ENCODE measurements around the gene DSN1.
A peak's percentile ranks its signal among the peaks of the same experiment; 100 is the strongest.
"Not testable (repeated sequence)": the region's sequence is repeated elsewhere in the genome, so short reads cannot be mapped to it uniquely, and the experiment has no call there.

DSN1 gene, protein sequence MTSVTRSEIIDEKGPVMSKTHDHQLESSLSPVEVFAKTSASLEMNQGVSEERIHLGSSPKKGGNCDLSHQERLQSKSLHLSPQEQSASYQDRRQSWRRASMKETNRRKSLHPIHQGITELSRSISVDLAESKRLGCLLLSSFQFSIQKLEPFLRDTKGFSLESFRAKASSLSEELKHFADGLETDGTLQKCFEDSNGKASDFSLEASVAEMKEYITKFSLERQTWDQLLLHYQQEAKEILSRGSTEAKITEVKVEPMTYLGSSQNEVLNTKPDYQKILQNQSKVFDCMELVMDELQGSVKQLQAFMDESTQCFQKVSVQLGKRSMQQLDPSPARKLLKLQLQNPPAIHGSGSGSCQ

GRCh38 chr20:36773597-36774390, at the start of gene DSN1:
Gene DSN1, minus strand, starts transcription at chr20:36773763. Its CDS starts 2,305 bp downstream, at chr20:36771458.
- DNase-seq = peak; percentile 99

DNA sequence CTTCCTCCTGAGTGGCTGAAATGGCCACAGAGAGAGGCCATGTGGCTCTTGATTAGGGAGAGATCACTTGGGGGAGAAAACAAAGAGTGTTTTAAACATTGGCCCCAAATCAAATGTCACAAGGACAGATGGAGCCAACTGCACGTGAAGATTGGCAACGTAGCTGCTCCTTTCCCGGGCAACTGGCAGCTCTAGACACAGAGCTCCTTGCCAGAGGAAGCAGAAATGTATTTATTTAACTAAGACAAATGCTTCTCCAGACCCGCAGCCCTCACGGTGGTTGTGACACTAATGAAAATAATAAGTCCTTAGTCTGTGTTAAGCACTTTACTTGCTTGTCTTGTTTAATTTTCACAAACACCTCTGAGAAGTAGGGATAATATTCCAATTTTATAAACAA, 49.6 kb upstream of the DSN1 start:
- DNase-seq = no peak

- no peak for DNase-seq
These were observed 48.4 kb upstream of the DSN1 start for GRCh38 chr20:36821964-36822437.

GRCh38 chr20:36820928-36821327, 47.4 kb upstream of the DSN1 start:
- no peak for DNase-seq

DNA sequence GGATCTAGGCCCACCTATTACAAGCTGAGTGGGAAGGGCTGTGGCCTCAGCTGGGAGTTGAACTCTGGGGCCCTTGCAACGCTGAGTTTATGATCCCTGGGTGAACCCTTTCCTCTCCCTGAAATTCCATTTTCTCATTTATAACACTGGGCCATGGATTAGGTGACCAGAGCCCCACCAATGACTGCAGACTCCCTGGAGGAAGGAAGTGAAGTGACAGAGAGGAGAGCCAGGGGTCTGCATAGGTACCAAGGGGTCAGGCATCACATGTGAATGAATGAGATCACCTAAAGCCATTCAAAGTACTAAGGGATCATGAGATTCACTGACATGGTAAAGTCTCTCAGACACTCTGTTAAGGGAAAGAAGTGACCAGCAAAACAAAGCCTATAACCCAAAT, 46.5 kb upstream of the DSN1 start:
- DNase-seq = no peak

DNA sequence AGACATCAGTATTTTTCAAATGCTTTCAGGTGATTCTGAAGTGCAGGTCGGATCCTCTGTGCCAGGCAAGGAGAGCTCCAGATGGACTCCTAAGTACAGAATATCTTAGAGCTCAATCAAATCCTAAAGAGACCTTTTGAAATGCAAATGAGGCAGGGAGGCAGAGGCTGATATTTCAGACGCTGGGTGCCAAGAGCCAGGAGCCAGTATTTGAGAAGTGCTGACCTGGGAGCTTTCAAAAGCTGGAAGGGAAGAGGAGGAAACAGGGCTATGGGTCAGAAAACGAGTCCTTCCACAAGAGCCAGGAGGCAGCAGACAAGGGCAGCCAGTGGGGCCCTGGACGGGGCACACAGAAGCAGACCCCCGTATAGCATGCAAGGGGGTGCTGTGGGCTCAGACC, 46.1 kb upstream of the DSN1 start:
- DNase-seq = no peak

DNA sequence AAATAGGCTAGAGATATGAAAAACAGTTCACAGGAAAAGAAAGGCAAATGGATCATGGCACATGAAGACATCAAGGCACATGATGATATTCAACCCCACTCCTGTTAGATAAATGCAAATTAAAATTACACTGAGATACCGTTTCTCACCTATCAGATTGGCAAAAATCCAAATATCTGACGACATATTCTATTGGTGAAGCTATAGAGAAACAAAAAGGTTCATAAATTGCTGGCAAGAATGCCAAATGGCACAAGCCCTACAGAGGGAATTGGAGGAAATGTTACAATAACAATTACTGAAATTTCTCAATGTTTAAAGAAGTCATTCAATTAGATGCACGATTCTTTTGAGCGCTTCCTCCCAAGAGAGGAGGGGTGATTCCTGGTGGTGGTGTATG, 45.3 kb upstream of the DSN1 start:
- DNase-seq = no peak

DNA sequence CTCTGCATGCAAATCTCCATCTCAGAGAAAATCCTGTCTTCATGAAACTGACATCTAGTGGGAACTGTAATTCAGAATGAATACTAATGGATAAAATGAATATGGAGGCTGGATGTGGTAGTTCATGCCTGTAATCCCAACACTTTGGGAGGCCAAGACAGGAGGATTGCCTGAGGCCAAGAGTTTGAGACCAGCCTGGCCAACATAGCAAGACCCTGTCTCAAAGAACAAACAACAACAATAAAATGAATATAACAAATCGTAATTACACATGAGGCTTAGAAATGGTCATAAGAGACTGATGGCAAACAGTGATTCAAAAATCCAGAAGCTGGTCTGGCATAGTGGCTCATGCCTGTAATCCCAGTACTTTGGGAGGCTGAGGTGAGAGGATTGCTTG, 44.6 kb upstream of the DSN1 start:
- DNase-seq = no peak

DNA sequence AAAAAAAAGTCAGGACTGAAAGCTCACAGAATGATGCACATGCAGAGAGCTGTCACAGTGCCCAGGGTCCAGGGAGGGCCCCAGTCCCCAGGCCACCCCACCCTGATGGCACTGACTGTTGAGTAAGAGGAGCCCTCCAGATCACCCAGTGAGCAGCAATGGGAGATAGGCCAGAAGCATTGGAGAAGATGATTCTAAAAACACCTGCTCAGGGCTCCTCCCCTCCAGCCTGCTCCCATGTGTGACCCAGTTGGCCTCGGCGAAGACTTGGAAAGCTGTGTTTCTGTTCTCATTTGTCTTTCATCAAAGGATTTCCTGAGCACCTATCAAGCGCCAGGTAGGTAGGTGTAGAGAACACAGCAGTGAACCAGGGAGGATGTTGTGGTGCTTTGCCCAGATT, 43.9 kb upstream of the DSN1 start:
- DNase-seq = no peak

DNA sequence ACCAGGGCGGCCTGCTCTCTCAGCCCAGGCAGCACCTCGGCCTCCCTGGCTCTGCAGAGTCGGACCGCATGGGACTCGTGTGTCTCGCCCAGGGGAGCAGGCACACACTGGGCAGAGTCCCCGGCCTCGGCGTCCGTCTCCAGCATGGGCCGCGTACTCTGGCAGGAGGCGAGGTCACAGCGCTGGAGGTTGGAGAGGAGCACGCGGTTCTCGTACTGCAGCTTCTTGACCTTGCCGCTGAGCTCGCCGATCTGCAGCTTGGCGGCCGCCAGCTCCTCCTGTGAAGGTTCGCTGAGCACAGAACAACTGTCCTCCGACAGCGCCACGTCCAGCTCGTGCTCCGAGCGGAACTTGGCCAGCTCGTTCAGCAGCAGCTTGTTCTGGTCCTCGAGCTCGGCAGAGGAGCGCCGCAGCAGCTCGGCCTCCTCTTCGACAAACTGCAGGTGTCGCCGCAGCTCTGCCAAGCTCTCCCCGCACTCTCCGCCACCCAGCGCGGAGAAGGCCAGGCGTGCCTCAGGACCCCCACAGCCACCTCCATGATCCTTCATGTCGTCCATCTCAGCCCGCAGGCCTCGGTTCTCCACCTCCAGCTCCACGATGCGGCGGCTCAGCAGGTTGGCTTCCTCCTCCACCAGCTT, 42.0 kb upstream of the DSN1 start:
- DNase-seq = no peak

DNA sequence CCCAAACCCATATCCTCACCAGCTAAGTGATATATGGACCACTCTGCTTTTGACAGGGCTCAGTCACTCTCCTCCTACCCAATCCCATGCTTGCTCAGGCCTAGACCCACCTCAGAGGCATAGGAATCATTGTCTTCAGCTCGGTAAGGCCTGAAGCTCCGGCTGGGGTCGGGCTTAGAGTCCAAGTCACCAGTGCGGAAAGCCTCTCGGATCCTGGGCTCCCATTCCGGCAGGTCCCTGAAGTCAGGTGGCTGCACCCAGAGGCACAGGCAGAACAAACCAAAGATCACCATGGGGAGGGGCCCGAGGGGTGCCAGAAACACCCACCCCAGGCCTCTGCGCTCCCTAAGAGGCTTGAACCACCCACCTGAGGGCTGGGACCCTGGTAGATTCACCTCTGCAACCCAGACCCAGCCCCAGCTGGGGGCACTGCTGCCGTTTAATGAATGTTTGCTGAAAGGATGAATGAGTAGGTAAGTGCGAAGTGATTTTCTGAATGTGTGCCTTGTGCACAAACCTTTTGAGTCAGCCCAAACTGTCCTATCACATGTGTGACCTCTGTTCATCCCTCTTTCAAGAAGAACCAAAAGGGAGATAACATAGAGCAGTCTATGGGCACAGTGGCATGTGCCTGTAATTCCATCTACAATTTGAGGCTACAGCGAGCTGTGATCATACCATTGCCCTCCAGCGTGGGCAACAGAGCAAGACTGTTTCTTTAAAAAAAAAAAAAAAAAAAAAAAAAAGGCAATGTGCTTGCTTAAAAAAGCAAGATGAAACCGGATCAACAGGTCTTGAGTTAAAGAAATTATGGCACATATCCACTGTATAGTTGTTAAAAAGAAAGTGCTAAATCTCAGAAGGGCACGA, 39.3 kb upstream of the DSN1 start:
- DNase-seq = no peak

- peak; percentile 81 to 87 for DNase-seq
These were observed 35.0 kb upstream of the DSN1 start for GRCh38 chr20:36808317-36809257.

- DNase-seq = no peak
These were observed 32.5 kb upstream of the DSN1 start for GRCh38 chr20:36806049-36806448.

- no peak for DNase-seq
These were observed 31.8 kb upstream of the DSN1 start for GRCh38 chr20:36805396-36805795.

DNA sequence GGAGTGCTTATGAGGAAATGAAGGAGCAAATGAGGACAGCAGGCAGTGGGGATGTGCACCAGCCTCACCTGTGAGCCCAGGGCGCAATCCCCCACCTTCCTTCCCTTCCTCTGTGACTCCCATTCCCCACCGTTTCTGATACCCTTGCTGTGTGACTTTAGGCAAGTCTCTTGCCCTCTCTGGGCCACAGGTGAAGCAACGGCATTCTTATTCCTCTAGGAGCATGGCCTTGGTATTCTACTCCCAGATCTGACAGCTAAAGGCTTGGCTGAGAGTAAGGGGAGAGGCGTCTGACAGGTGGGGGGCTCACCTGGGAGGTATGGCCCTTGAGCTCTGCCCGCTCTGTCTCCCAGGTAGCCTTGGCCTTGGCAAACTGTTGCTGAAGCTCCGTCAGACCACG, 30.9 kb upstream of the DSN1 start:
- DNase-seq = no peak

DNA sequence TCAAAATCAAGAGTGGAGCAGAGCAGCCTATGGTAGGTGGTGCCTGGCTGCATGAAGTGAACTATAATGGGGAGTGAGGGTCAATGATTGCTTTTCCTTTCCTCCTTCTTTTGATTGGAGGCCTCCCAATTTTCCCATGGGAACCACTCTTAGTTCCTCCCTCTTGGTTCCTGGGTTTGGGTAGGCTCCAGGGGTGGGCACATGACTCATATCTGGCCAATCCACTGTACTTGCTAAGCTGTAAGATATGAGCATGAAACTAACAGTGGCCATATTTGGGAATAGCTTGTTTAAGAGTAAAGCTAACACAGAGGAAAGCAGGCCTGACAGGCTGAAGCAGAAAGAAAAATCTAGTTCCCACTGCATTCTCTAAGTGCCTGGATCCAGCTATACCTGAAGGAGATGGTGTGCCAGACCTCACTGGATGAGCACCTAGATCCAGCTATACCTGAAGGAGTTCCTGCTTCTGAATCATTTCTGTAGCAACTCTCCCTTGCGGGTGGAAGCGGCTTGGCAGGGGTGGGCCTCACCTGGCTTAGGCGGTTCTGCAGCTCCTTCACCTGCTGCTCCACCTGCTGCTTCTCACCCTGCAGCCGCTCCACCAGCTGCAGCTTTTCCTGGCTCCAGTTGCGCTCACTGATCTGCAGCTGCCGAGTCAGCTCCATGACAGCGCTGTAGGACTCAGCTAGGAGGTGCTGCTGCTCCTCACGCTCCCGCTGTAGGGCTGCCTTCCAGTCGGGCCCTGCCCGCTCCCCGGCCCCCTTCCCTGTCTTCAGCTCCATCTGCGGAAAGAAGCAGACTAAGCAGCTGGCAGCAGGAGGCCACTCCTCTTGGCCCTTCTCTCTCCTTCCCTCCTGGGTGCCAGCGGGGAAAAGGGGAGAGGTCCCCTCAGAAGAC, 29.0 kb upstream of the DSN1 start:
- DNase-seq = no peak

GRCh38 chr20:36800410-36800809, 26.8 kb upstream of the DSN1 start:
- DNase-seq = no peak

DNA sequence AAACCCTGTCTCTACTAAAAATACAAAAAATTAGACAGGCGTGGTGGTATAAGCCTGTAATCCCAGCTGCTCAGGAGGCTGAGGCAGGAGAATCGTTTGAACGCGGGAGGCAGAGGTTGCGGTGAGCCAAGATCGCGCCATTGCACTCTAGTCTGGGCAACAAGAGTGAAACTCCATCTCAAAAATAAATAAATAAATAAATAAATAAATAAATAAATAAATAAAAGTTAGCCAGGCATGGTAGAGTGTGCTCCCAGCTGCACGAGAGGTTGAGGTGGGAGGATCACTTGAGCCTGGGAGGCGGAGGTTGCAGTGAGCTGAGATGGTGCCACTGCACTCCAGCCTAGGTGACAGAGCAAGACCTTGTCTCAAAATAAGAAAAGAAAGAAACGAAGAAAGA, 25.8 kb upstream of the DSN1 start:
- DNase-seq = not testable (repeated sequence)

DNA sequence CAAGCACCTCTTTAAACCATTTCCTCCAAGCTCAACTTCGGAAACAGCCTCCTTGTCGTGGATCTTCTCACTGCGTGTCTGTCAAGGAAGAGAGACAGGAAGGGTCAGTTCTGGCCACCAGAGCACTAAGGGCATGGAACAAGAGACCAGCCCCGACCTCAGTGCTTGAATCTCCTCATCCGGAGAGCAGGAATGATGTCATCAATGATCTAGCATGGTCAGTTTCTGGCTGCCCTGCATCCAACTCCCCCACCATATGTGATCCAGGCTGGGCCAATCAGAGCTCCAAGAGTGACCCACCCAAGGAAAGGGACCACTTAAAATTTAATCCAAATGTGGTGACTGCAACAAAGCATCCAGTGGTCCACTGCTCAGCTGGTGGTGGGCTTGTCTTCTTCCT, 23.3 kb upstream of the DSN1 start:
- DNase-seq = no peak

DNA sequence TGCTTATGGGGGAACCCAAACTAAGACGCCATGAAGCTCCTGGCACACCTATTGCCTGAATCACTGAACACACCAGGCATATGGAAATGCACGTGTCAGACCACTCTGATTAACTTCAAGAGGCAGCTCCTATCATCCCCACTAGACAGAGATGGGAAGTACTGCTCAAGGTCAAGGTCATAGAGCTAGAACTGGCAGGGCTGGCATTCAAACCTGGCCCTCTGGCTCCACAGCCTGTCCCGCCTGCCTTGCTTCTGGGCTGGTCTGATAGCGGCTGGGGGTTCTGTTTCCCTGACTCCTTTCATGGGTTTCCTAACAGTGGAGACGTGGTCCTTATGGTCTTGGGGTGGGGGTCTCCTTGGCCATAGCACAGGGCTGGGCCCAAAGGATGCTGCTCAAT, 22.6 kb upstream of the DSN1 start:
- no peak for DNase-seq

DNA sequence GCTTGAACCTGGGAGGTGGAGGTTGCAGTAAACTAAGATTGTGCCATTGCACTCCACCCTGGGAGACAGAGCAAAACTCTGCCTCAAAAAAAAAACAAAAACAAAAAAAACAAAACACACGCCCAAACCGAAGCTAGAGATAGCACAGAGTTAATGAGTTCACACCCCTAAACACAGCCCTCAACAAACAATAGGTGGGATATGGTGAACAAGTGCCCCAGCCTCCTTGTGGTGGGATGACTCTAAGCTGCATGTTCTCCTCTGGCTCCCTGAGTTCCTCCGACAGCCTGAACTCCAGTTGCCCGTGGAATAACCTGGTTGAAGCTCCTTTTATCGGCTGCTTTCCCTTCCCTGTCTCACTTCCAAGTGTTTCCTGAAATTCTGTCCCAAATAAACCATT, 22.1 kb upstream of the DSN1 start:
- DNase-seq = no peak
